ENCODE results near the gene MGLL. TPM values are rescaled to one million over a fixed set of nuclear protein-coding genes. Genes with fewer than 3 reads are reported as not detected.

The MGLL gene
- total and polyA plus RNA-seq, 4 donors = 25.5 to 48.6 (median 37.9) TPM

DNA sequence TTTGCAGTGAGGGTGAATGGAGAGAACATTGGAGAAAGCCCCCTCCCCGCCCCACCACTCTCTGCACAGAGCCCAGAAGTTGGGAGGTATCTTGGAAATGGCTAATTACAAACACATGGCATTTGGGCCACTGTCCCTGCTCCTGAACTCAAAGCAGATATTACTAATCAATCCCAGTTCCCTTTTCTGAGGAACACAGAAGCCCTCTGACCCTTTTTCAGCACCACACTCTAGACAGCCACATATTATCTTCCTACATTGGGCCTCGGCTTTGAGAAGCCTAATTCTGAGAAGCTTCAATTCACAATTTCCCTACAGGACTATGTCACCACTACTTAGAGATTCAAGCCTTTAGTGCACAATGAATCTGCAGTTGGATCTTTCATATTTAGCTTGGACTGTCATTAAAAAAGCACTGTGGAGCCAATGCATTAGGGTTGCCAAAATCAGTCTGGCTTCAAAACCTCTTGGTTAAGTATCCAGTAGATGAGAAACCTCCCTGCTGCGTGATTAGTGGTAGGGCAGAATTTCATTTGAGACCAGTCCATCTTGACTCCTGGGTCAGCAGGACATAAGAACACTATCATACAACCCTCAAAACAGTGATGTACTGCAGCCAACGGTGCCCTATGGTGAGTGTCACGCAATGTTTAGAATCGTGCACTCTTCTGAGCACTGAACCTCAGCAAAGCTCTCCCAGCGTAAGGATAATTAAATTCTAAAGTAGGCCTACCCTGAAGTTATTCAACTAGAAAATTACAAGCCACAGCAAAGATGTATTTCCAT, 26.1 kb downstream of the MGLL start:
- peak overlapping the region; percentile 22 for H3K27ac ChIP-seq (ENCODE audit: low read depth, low read length)
- peak in 2 of 6 donors; percentile 81 to 90 for DNase-seq (ENCODE audit: low read depth in 4 of 6, low spot score in 6 of 6)
- H3K36me3 ChIP-seq (ENCODE audit: control insufficient read depth, insufficient read depth, low read length) = no peaks in the 10 kb centered on the region
- H3K4me3 ChIP-seq (ENCODE audit: low read depth, low read length) = no peak overlapping the region
- H3K9me3 ChIP-seq (ENCODE audit: control insufficient read depth, insufficient read depth, low read length) = no peaks in the 10 kb centered on the region
- 64% methylated on average over 1 of the region's 7 CpGs for WGBS (ENCODE audit: insufficient coverage)
- H3K4me1 ChIP-seq (ENCODE audit: control insufficient read depth, insufficient read depth, low read length) = peaks cover 13% of the 10 kb centered on the region
- H3K27me3 ChIP-seq (ENCODE audit: control insufficient read depth, insufficient read depth, low read length) = no peaks in the 10 kb centered on the region

DNA sequence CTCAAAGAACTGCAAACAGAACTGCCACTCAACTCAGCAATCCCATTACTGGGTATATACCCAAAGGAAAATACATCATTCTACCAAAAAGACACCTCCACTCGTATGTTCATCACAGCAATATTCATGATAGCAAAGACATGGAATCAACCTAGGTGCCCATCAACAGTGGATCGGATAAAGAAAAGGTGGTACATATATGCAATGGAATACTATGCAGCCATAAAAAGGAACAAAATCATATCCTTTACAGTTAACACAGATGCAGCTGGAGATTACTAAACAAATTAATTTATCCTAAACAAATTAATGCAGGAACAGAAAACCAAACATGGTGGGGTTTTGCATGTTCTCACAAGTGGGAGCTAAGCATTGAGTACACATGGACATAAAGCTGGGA, 27.3 kb downstream of the MGLL start:
- Histone ChIP-seq H3K4me3 (ENCODE audit: low read depth, low read length) (no peak overlapping the region), H3K9me3 (ENCODE audit: control insufficient read depth, insufficient read depth, low read length) (no peaks in the 10 kb centered on the region), H3K27me3 (ENCODE audit: control insufficient read depth, insufficient read depth, low read length) (no peaks in the 10 kb centered on the region), H3K27ac (ENCODE audit: low read depth, low read length) (no peak overlapping the region), H3K36me3 (ENCODE audit: control insufficient read depth, insufficient read depth, low read length) (no peaks in the 10 kb centered on the region), H3K4me1 (ENCODE audit: control insufficient read depth, insufficient read depth, low read length) (peaks cover 21% of the 10 kb centered on the region)
- DNase-seq (ENCODE audit: low read depth in 4 of 6, low spot score in 6 of 6) = no peak
- WGBS (ENCODE audit: insufficient coverage) = no CpG with 5 or more reads among the region's 2 CpGs

DNA sequence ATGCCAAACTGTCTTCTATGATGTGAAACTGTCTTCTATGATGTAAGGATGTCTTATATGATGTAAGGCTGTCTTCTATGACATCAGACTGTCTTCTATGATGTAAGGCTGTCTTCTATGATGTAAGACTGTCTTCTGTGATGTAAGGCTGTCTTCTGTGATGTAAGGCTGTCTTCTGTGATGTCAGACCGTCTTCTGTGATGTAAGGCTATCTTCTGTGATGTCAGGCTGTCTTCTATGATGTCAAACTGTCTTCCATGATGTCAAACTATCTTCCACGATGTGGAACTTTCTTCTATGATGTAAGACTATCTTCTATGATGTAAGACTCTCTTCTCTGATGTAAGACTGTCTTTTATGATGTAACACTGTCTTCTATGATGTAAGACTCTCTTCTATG, 27.9 kb downstream of the MGLL start:
- H3K36me3 ChIP-seq (ENCODE audit: control insufficient read depth, insufficient read depth, low read length) = no peaks in the 10 kb centered on the region
- H3K27me3 ChIP-seq (ENCODE audit: control insufficient read depth, insufficient read depth, low read length) = no peaks in the 10 kb centered on the region
- peaks cover 21% of the 10 kb centered on the region for H3K4me1 ChIP-seq (ENCODE audit: control insufficient read depth, insufficient read depth, low read length)
- WGBS (ENCODE audit: insufficient coverage) = no CpG with 5 or more reads among the region's 2 CpGs
- DNase-seq (ENCODE audit: low read depth in 4 of 6, low spot score in 6 of 6) = no peak
- H3K4me3 ChIP-seq (ENCODE audit: low read depth, low read length) = no peak overlapping the region
- H3K27ac ChIP-seq (ENCODE audit: low read depth, low read length) = no peak overlapping the region
- no peaks in the 10 kb centered on the region for H3K9me3 ChIP-seq (ENCODE audit: control insufficient read depth, insufficient read depth, low read length)

DNA sequence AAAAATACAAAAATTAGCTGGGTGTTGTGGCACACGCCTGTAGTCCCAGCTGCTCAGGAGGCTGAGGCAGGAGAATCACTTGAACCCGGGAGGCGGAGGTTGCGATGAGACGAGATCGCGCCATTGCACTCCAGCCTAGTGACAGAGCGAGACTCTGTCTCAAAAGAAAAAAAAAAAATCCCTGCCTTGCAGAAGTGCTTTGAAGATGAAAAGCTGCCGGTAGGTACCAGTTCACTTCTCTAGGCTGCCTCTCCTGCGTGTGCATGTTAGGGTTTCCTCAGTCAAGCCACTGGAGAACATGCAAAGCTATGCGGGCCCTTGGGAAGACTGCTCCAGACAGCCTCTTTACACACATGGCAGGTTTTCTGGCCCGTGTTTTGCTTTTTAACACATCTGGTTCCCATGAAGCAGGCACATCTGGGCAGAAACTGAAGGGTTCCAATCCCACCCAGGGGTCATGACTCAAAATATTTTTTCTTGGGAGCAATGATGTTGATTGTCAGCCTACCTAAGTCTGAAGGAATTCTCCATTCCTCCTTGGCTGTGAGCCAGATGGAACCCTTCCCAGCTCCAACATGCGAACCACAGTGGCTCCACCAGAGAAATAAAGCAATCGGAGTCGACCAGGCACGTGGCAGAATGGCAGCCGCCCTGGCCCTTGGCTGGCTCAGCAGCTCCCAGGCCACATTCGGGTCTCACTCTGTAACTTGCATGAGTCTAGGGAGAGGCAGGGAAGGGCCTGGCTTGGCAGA, 29.6 kb downstream of the MGLL start:
- H3K4me1 ChIP-seq (ENCODE audit: control insufficient read depth, insufficient read depth, low read length) = peaks cover 37% of the 10 kb centered on the region

DNA sequence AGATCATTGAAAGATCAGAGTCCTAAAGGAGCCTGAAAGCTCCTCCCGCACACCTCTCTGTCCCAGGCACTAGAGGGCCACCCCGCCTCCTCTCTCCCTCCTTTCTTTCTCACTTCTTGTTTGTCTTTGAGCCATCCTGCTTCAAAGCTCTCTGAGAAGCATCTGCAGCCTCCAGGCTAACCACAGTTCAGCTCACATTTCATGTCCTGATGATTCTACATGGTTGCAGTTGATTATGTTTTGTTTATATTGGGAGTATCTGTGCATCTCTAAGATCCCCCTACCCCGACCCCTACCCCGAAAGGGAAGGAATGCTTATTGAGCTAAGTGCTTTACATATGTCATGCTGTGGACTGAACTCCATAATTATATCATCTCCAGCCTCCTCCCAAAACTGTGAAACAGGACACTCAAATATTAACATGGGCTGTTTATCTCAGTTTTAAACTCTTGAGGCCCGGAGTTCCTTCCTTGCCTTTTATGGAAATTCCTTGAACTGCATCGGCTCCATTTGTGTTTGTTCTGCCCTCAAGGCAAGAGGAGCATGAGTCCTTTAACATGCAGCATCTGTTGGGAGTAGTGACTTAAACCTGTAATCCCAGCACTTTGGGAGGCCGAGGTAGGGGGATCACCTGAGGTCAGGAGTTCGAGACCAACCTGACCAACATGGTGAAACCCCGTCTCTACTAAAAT, 30.9 kb downstream of the MGLL start:
- Histone ChIP-seq H3K4me1 (ENCODE audit: control insufficient read depth, insufficient read depth, low read length) (peaks cover 45% of the 10 kb centered on the region), H3K27ac (ENCODE audit: low read depth, low read length) (peak overlapping the region; percentile 54), H3K9me3 (ENCODE audit: control insufficient read depth, insufficient read depth, low read length) (no peaks in the 10 kb centered on the region), H3K36me3 (ENCODE audit: control insufficient read depth, insufficient read depth, low read length) (peaks cover 5% of the 10 kb centered on the region), H3K27me3 (ENCODE audit: control insufficient read depth, insufficient read depth, low read length) (no peaks in the 10 kb centered on the region), H3K4me3 (ENCODE audit: low read depth, low read length) (no peak overlapping the region)
- 60% methylated on average over 2 of the region's 9 CpGs for WGBS (ENCODE audit: insufficient coverage)
- DNase-seq (ENCODE audit: low read depth in 4 of 6, low spot score in 6 of 6) = peak in 1 of 6 donors; percentile 61

More for the DNA sequence above, 29.6 kb downstream of the MGLL start:
- no peak overlapping the region for H3K4me3 ChIP-seq (ENCODE audit: low read depth, low read length)
- peak overlapping the region; percentile 54 for H3K27ac ChIP-seq (ENCODE audit: low read depth, low read length)
- H3K9me3 ChIP-seq (ENCODE audit: control insufficient read depth, insufficient read depth, low read length) = no peaks in the 10 kb centered on the region
- peaks cover 2% of the 10 kb centered on the region for H3K36me3 ChIP-seq (ENCODE audit: control insufficient read depth, insufficient read depth, low read length)
- peak in 2 of 6 donors; percentile 59 to 80 for DNase-seq (ENCODE audit: low read depth in 4 of 6, low spot score in 6 of 6)
- 72% methylated on average over 16 of the region's 18 CpGs for WGBS (ENCODE audit: insufficient coverage)
- no peaks in the 10 kb centered on the region for H3K27me3 ChIP-seq (ENCODE audit: control insufficient read depth, insufficient read depth, low read length)

DNA sequence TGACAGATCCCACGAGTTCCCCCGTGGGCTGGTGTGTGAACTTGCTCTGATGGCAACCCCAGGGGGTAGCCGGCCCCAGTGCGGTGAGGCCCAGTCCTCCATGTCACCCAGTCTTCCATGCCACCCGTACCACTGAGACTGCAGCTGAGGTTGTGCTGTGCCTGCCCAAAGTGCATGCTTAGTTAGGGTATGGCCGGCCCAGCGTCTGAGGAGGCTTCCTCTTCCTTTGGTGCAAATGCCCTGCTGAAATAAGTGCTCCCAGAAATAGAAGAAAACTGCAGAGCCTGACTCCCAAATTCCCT, 31.5 kb downstream of the MGLL start:
- Histone ChIP-seq H3K4me3 (ENCODE audit: low read depth, low read length) (no peak overlapping the region), H3K27ac (ENCODE audit: low read depth, low read length) (peak overlapping the region; percentile 54), H3K27me3 (ENCODE audit: control insufficient read depth, insufficient read depth, low read length) (no peaks in the 10 kb centered on the region), H3K9me3 (ENCODE audit: control insufficient read depth, insufficient read depth, low read length) (no peaks in the 10 kb centered on the region), H3K36me3 (ENCODE audit: control insufficient read depth, insufficient read depth, low read length) (peaks cover 5% of the 10 kb centered on the region), H3K4me1 (ENCODE audit: control insufficient read depth, insufficient read depth, low read length) (peaks cover 50% of the 10 kb centered on the region)
- WGBS (ENCODE audit: insufficient coverage) = 80% methylated on average over 7 of the region's 7 CpGs
- DNase-seq (ENCODE audit: low read depth in 4 of 6, low spot score in 6 of 6) = no peak

DNA sequence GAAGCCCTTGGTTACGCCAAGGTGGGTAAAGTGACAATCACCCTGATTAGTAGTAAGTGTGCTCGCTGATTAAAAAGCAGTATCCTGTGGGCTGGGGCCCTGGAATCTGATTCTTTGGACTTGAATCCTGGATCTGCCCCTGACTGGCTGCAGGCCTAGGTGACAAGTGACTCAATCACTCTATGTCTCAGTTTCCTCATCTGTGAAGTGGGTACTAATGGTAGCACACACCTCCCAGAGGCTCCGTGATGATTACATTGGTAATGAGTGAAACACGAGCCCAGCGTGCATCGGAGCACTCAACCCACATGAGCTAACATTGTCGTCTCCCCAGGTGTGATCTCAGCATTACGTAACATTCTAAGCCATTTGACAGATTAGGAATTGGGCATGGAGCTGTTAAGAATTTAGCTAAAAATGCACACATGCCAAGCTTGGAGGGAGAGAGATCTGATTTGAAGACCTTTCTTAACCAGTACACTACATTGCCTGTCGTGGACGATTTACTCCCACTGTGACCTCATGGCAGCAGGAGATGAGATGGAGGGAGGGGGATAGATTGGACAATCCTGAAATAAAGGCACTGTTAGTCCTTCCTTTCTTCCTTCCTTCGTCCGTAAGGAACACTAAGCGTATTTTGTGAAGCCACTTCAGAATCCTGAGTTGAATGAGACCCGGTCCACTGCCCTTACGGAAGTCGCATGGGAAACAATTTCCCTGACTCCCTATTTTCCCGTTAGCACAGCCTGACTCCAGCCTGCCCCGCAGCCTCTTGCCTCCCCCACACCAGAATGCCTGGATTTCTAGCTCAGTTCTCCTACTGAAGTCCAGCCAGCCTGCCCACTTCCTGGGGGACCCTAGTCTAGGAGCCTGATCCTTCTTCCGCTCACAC, 32.1 kb downstream of the MGLL start:
- Histone ChIP-seq H3K4me1 (ENCODE audit: control insufficient read depth, insufficient read depth, low read length) (peaks cover 56% of the 10 kb centered on the region), H3K27ac (ENCODE audit: low read depth, low read length) (peak overlapping the region; percentile 54)
- WGBS (ENCODE audit: insufficient coverage) = 87% methylated on average over 17 of the region's 19 CpGs

DNA sequence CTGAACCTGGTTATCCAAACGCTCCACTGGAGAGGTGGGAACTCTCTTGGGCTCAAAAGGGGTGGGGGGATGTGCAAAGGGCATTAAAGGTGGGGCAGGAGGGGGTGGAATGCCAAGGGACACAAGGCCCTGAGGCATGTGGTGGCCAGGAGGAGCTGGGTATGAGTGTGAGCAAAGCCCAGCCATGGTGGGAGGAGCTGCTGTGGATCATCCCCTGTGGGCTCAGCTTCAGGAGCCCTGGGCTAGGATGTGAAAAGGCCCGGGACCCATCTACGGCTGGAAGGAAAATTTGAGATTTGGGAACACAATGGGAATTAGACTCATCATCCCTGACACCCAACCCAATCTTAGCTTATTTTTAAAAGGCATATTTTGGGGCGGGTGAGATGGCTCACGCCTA, 33.3 kb downstream of the MGLL start:
- H3K36me3 ChIP-seq (ENCODE audit: control insufficient read depth, insufficient read depth, low read length) = peaks cover 5% of the 10 kb centered on the region
- H3K4me3 ChIP-seq (ENCODE audit: low read depth, low read length) = no peak overlapping the region
- no peaks in the 10 kb centered on the region for H3K9me3 ChIP-seq (ENCODE audit: control insufficient read depth, insufficient read depth, low read length)
- WGBS (ENCODE audit: insufficient coverage) = 80% methylated on average over 1 of the region's 5 CpGs
- H3K27me3 ChIP-seq (ENCODE audit: control insufficient read depth, insufficient read depth, low read length) = no peaks in the 10 kb centered on the region
- no peak for DNase-seq (ENCODE audit: low read depth in 4 of 6, low spot score in 6 of 6)
- no peak overlapping the region for H3K27ac ChIP-seq (ENCODE audit: low read depth, low read length)
- peaks cover 68% of the 10 kb centered on the region for H3K4me1 ChIP-seq (ENCODE audit: control insufficient read depth, insufficient read depth, low read length)

More for the DNA sequence above, 32.1 kb downstream of the MGLL start:
- no peaks in the 10 kb centered on the region for H3K27me3 ChIP-seq (ENCODE audit: control insufficient read depth, insufficient read depth, low read length)
- peaks cover 5% of the 10 kb centered on the region for H3K36me3 ChIP-seq (ENCODE audit: control insufficient read depth, insufficient read depth, low read length)
- DNase-seq (ENCODE audit: low read depth in 4 of 6, low spot score in 6 of 6) = no peak
- no peak overlapping the region for H3K4me3 ChIP-seq (ENCODE audit: low read depth, low read length)
- no peaks in the 10 kb centered on the region for H3K9me3 ChIP-seq (ENCODE audit: control insufficient read depth, insufficient read depth, low read length)

DNA sequence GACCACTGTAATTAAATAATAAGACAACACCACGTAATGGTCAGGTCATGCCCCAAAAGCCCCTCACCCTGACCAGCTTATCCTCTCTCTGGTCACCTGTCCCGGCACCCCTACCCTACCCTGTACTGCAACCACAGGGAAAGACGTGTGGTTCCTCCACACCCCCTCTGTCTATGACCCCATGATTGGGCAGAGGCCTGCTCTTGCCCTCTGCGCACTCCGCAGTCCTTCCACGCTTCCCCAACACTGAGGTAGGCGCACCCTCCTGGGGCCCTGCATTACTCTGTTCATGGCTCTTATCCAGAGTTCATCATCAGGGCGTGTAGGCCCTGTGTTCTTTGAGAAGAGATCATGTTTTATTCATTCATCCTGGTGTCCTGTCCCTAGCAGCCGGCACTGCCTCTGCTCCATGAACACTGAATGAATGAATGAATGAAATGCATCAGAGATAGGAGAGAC, 33.8 kb downstream of the MGLL start:
- peaks cover 72% of the 10 kb centered on the region for H3K4me1 ChIP-seq (ENCODE audit: control insufficient read depth, insufficient read depth, low read length)
- no peaks in the 10 kb centered on the region for H3K27me3 ChIP-seq (ENCODE audit: control insufficient read depth, insufficient read depth, low read length)
- DNase-seq (ENCODE audit: low read depth in 4 of 6, low spot score in 6 of 6) = no peak
- WGBS (ENCODE audit: insufficient coverage) = 75% methylated on average over 9 of the region's 9 CpGs
- no peak overlapping the region for H3K4me3 ChIP-seq (ENCODE audit: low read depth, low read length)
- H3K36me3 ChIP-seq (ENCODE audit: control insufficient read depth, insufficient read depth, low read length) = peaks cover 5% of the 10 kb centered on the region
- H3K9me3 ChIP-seq (ENCODE audit: control insufficient read depth, insufficient read depth, low read length) = no peaks in the 10 kb centered on the region
- no peak overlapping the region for H3K27ac ChIP-seq (ENCODE audit: low read depth, low read length)

Measured in spinal cord (tissue), 10 donors.